HCT116 (cell line): ENCODE measurements around the gene OGG1. TPM values are rescaled to one million over a fixed set of nuclear protein-coding genes. Genes with fewer than 3 reads are reported as not detected.

Experiments used
- CTCF ChIP-seq, 3 experiments: fragments of 200-600 bp in 1 of 3; sonication (generic) in 1 of 3; IDR thresholded peaks in 2 of 3; conservative IDR thresholded peaks in 1 of 3; 2 replicates each; pipeline ENCODE4 v1.5.1; 2012 to 2017; ENCODE audit warnings: low read depth in 2 of 3, low read length in 2 of 3, antibody characterized with exemption in 1 of 3, borderline replicate concordance in 1 of 3, control low read depth in 1 of 3, mild to moderate bottlenecking in 1 of 3, mixed read lengths in 1 of 3, mixed run types in 1 of 3, moderate library complexity in 1 of 3; ENCODE audit not compliant: insufficient read depth in 1 of 3
- RAD21 ChIP-seq: IDR thresholded peaks from 2 replicates; pipeline ENCODE4 v1.6.1; 2012; ENCODE audit warnings: low read depth, mild to moderate bottlenecking
- ZBTB33 ChIP-seq: IDR thresholded peaks from 2 replicates; pipeline ENCODE4 v1.6.1; 2011; ENCODE audit warnings: mild to moderate bottlenecking, low read length, moderate library complexity; ENCODE audit not compliant: insufficient replicate concordance; ENCODE audit errors: extremely low read depth
- total RNA-seq: library from RNA; stranded (reverse); gene quantifications from one replicate; pipeline ENCODE4 v1.2.1, GENCODE V29; 2021; ENCODE audit not compliant: unreplicated experiment

Gene OGG1
- total RNA-seq, 1 experiment from 2014 or later = 16.3 TPM

- TF ChIP-seq CTCF (IDR thresholded peaks at IDR 0.05 in 2 of 3, conservative IDR thresholded peaks at IDR 0.05 in 1 of 3; ENCODE audit: borderline replicate concordance in 1 of 3, insufficient read depth in 1 of 3, low read depth in 2 of 3, low read length in 2 of 3) (no peak), RAD21 (no peak), ZBTB33 (no peak)
- TF ChIP-seq, all 23 proteins: peak for 0
Observed at GRCh38 chr3:9806137-9806536, 56.4 kb downstream of the OGG1 start (continued).

Other genes with a start within 250 kb of the OGG1 start
- not detected for gene LHFPL4, start 196.1 kb upstream of the OGG1 start, total RNA-seq
- 31.1 TPM for gene MTMR14, start 100.4 kb upstream of the OGG1 start, total RNA-seq
- 0.98 TPM for gene CPNE9, start 46.1 kb upstream of the OGG1 start, total RNA-seq
- gene BRPF1, start 18.2 kb upstream of the OGG1 start, total RNA-seq = 23.6 TPM
- 19.7 TPM for gene CAMK1, start 20.0 kb downstream of the OGG1 start, total RNA-seq
- 72.0 TPM for gene TADA3, start 42.5 kb downstream of the OGG1 start, total RNA-seq
- gene ARPC4, start 43.1 kb downstream of the OGG1 start, total RNA-seq = 110 TPM
- gene TTLL3, start 60.3 kb downstream of the OGG1 start, total RNA-seq = 40.3 TPM
- 58.0 TPM for gene RPUSD3, start 94.1 kb downstream of the OGG1 start, total RNA-seq
- gene CIDEC, start 130.3 kb downstream of the OGG1 start, total RNA-seq = not detected
- gene JAGN1, start 140.7 kb downstream of the OGG1 start, total RNA-seq = 33.4 TPM
- 14.3 TPM for gene IL17RE, start 152.9 kb downstream of the OGG1 start, total RNA-seq
- gene IL17RC, start 167.1 kb downstream of the OGG1 start, total RNA-seq = 17.6 TPM
- gene CRELD1, start 183.9 kb downstream of the OGG1 start, total RNA-seq = 18.7 TPM
- gene PRRT3, start 202.5 kb downstream of the OGG1 start, total RNA-seq = 0.96 TPM
- 12.4 TPM for gene EMC3, start 236.9 kb downstream of the OGG1 start, total RNA-seq